ENCODE measurements around the gene DZIP3.

The DZIP3 gene

GRCh38 chr3:108589081-108589997, at the start of gene DZIP3, which contains the start of gene CIP2A:
Gene DZIP3, plus strand, starts transcription at chr3:108589722. Its CDS starts 15,685 bp downstream, at chr3:108605407.
Gene CIP2A, minus strand, starts transcription at chr3:108589438. Its CDS starts 63 bp downstream, at chr3:108589375.
- DNase-seq = peak; percentile 91

GRCh38 chr3:108546247-108546646, 43.3 kb upstream of the DZIP3 start:
- DNase-seq = no peak

GRCh38 chr3:108546692-108547091, 42.8 kb upstream of the DZIP3 start:
- no peak for DNase-seq

GRCh38 chr3:108548304-108548703, 41.2 kb upstream of the DZIP3 start:
- DNase-seq = no peak

GRCh38 chr3:108548886-108549285, 40.6 kb upstream of the DZIP3 start:
- DNase-seq = no peak

- DNase-seq = no peak
Observed at GRCh38 chr3:108552267-108553159, 37.0 kb upstream of the DZIP3 start.

- no peak for DNase-seq
Observed at GRCh38 chr3:108554229-108554628, 35.3 kb upstream of the DZIP3 start.

- no peak for DNase-seq
Observed at GRCh38 chr3:108554913-108555571, 34.5 kb upstream of the DZIP3 start.

GRCh38 chr3:108555966-108556581, 33.4 kb upstream of the DZIP3 start:
- no peak for DNase-seq

GRCh38 chr3:108562565-108562964, 27.0 kb upstream of the DZIP3 start:
- DNase-seq = no peak

- DNase-seq = no peak
Observed at GRCh38 chr3:108564564-108564963, 25.0 kb upstream of the DZIP3 start.

GRCh38 chr3:108565506-108565905, 24.0 kb upstream of the DZIP3 start:
- DNase-seq = no peak

- no peak for DNase-seq
Observed at GRCh38 chr3:108566599-108566998, 22.9 kb upstream of the DZIP3 start.

- DNase-seq = no peak
Observed at GRCh38 chr3:108569336-108569735, 20.2 kb upstream of the DZIP3 start.

- no peak for DNase-seq
Observed at GRCh38 chr3:108578064-108578463, 11.5 kb upstream of the DZIP3 start.

GRCh38 chr3:108588601-108589000, 921 bp upstream of the DZIP3 start:
- no peak for DNase-seq

- DNase-seq = no peak
Observed at GRCh38 chr3:108589998-108590323, 439 bp downstream of the DZIP3 start.

GRCh38 chr3:108590460-108590859, 938 bp downstream of the DZIP3 start:
- DNase-seq = no peak

- no peak for DNase-seq
Observed at GRCh38 chr3:108595321-108595720, 5.8 kb downstream of the DZIP3 start.

- DNase-seq = no peak
Observed at GRCh38 chr3:108598375-108598774, 8.9 kb downstream of the DZIP3 start.

- DNase-seq = no peak
Observed at GRCh38 chr3:108599677-108600409, 10.3 kb downstream of the DZIP3 start.
